Lung microvascular endothelial cell (primary cell): ENCODE data around the gene FBLIM1. TPM values are rescaled to one million over a fixed set of nuclear protein-coding genes. Genes with fewer than 3 reads are reported as not detected.

ENCODE experiments used
- DNase-seq, 2 donors: peaks; one replicate each; pipeline versions ENCODE4 v3.0.0 to v3.0.0-alpha.2; 2010; ENCODE audit warnings: low read depth in 2 of 2
- total RNA-seq: library from RNA; depleted of rRNA; stranded (reverse); fragments of >200 nt; gene quantifications from 2 replicates; pipeline ENCODE4 v1.2.1, GENCODE V29; 2014

FBLIM1 gene
- total RNA-seq, 1 donor from 2014 or later, result 128 TPM

GRCh38 chr1:15748264-15748663 lies 10.3 kb upstream of the FBLIM1 start:
- DNase-seq, result no peak

- no peak for DNase-seq
Measured at GRCh38 chr1:15748690-15749398, 9.8 kb upstream of the FBLIM1 start.

DNA sequence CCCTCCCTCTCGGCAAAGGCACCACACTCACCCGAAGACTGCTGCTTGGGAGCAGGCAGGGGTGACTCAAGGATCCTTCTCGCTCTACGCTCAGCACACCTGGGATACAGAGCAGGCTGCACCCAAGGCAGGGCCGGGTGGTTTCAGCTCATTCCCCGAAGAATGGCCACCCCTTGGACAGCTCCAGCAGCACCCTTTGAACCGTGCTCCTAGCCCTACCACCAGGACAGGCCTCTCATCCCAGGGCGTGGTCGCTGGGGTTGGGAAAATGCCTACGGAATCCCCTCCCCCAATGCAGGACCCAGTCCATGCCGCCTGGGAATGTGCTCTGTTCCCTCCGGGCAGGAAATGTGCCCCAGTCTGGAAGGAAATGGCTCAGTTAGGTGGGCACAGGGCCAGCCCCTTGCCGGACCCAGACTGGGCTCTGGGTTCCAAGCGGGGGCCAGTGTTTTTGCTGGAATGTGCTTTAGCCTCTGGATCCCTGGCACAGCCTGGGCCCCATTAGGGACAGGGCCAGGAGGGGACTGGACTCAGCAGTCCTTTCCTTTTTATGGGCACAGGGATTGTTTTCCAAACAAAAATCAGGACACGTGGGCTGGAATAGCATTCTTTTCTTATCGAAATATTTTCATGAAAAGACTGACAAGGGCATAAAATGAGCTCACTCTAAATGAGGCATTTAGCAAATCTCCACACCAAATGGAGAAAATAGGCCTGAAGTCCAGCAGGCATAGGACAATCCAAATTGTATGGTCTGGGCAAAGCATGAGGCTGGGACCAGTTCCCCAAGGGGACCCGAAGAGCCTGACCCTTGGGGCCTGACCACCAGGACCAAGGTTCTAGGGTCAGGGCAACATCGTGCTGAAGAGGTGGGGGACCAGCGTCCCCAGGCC lies 8.9 kb upstream of the FBLIM1 start:
- DNase-seq, result peak; percentile 66 to 74

- no peak for DNase-seq
Measured at GRCh38 chr1:15750924-15751323, 7.7 kb upstream of the FBLIM1 start.

DNA sequence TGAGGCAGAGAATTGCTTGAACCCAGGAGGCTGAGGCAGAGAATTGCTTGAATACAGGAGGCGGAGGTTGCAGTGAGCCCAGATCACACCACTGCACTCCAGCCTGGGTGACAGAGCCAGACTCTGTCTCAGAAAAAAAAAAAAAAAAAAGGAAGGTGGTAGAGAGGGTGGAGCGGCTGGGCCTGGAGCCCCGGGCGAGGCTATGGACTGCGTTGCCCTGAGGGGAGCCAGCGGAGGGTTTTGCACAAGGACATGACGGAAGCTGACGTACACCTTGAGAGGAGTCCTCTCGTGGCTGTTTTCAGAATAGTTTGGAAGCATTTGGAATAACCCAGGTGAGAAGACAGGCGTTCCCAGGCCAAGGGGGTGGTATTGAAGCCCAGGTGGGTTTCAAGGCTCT lies 6.9 kb upstream of the FBLIM1 start:
- DNase-seq, result no peak

- no peak for DNase-seq
Measured at GRCh38 chr1:15753776-15754175, 4.8 kb upstream of the FBLIM1 start.

DNA sequence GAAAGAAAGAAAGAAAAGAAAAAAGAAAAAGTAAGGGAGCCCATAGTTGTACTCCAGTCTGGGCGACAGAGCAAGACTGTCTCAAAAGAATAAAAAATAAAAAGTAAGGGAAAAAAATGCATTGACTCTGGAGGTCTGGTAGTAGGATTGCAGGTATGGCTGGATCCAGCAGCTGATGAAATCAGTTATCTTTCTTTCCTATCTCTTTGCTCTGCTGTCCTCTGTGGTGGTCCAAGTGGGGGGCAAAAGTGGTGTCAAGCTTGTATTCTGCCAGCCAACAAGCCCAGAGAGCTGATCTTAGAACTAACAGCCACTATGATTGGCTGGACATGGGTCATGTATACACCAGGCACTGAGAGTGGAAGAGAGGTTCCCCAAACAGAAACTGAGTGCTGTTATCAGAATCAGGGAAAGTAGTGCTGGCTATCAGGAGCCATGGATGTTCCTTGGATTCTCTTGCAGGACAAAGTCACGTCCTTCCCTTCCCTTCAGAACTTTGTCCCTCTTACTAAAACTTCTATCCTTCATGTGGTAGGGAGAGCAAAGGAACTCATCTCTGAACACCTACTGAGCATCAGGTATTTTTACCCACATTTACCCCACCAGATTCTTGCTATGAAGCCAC lies 3.5 kb upstream of the FBLIM1 start:
- DNase-seq, result no peak

GRCh38 chr1:15755646-15756040 lies 3.0 kb upstream of the FBLIM1 start:
- DNase-seq, result no peak

DNA sequence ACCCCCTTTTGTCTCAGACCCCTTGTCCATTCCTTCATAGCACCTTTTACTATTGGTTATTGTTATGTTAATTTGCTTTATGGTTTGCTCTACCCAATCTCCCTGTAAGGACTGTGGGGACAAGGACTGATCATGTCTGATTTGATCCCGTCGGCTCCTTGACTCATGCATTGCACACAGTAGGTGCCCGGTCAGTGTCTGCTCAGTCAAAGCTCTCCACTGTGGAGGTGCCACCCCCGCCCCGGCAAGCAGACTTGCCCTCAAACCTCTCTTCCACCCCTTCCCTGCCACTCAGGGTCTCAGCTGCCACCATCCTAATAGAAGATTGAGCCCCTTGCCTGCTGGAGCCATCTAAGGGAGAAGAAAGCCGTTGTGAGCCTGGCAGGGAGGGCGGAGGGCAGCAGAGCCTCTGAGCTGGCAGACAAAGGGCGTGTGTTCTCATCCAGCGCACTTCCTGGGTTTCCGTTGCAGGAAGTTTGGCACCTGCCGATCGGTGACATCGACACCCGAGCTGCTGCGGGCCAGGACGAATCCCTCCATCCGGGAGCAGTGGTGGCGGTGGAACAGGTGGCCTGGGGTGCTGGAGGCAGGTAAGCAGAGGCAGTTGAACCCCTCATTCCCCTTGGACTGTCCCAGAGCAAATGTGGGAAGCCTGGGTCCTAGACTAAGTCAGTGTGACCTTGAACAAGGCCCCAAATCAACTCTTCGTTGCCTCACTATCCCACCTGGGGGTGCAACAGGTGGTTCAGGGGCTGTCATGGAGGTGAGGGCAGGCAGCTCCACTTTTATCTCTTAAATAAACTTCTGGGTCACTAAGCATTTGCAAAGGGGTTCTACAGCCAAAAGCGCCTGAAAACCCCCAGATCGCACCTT lies 2.2 kb upstream of the FBLIM1 start:
- DNase-seq, result peak; percentile 57 to 67

DNA sequence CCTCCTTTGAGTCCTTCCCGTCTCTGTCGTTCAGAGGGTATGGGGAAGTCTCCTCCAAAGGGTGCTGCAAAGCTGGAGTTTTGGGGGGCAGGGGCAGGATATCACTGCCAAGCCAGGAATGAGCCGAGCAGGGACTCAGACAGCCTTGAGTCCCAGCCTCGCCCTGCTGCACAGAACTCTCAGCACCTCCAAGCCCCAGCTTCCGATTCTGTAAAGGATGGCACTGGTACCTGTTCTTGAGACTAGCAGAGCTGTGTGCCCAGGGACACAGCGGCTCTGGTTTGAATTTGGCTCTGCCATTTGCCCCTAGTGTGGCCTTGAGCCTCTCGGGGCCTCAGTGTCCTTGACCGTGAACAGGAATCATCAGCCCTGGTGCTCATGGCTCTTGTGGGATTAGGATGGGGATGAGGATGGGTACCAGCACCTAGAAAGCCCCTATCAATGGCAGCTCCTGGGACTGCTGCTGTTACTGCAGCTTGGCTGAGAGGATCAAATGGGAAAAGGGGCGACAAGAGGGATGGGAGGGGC lies 1.5 kb upstream of the FBLIM1 start:
- DNase-seq, result no peak

DNA sequence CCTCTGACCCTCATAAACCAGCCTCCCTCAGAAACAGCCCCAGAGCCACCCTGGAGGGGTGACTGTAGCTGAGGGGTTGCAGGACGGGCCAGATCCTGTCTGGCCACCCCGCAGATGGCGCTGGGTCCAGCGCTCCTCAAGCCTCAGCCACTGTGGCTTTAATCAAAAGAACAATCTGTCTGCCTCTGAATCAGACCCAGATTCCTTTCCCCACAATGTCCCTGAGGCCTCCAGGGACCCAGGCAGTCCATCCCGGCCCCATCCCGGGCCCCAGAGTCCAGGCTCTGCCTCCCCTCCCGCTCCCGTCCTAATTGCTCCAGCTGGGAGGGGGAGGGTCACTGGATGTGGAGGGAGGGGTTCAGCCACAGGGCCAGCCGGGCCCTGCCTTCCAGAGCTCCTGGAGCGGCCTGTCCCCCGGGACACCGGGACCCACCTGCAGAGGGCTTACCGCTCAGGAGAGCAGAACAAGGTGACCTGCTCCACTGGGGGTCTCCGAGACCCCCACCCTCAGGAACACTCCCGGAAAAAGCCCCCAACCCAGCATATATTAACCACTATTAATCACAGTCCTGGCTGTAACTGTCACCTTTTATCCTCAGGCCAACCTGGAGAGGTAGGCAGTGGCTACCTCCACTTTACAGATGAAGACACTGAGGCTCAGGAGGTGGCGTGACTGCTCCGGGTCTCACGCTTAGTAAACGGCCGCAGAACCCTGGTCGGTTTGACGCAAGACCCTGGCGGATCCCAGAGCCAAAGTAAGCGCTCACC lies 836 bp upstream of the FBLIM1 start:
- peak; percentile 26 to 50 for DNase-seq

DNA sequence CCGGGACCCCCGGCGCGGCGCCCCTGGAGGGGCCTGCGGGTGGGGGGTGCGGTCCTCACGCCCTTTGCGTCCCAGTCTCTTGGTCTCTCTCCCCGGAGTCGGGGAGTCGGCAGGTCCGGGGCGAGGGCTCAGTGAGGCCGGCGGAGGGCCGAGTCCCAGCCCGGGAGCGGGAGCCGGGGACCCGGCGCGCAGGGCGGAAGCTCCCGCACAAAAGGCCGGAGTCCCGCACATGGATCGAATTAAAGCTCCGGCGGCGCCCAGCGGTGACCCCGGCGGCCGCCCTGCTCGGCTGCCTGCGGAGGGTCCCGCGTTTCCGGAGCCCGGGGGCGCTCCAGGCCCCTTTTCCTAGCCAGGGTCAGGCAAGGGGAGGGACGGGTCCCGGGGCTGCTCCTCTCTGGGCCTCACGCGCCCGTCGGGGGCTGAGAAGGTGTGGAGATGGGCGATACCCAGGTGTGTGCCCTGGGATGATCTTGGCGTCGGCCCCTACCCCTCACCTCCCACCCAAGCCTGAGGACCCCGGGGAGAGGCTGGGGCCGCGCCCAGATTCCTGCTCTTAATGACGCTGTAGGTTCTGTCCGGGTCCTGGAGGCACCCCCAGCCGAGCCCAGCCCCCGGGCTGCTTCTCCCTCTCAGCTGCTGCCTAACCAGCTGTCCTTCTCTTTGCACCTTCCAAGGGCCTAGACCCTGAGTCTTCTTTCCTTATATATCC lies 512 bp downstream of the FBLIM1 start:
- no peak for DNase-seq

DNA sequence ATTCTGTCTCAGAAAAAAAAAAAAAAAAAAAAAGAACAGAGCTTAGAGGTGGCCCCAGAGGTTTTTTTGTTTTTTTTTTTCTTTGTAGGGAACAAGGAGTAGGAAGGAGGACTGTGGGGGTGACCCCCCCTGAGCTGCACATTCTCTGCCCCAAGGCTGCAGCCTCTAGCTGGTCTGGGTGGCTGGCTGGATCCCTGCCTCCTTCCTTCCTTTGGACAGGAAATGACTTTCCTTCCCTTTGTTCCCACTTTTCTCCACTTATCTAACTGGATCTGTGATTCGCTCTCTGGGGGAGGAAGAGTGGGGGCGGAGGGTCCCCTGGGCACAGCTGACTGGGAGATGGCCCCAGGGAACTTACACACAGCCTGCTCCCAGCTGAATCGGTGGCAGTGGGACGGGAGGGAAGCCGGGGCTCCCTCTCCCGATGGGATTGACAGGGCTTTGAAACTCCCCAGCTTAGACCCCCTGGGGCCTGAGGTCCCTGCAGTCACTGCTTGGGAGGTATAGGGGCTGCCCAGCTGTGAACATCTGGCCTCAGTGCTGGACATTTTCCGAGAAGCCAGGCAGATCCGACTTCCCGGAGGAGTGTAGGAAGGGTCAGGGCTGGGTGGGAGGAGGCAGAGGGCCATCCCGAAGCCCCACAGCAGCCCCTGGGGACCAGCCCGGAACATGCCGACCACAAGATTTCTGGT lies 2.1 kb downstream of the FBLIM1 start:
- DNase-seq, result peak; percentile 48 to 73

GRCh38 chr1:15761366-15762128 lies 3.0 kb downstream of the FBLIM1 start:
- DNase-seq, result no peak

- no peak for DNase-seq
Measured at GRCh38 chr1:15762546-15762945, 4.0 kb downstream of the FBLIM1 start.

DNA sequence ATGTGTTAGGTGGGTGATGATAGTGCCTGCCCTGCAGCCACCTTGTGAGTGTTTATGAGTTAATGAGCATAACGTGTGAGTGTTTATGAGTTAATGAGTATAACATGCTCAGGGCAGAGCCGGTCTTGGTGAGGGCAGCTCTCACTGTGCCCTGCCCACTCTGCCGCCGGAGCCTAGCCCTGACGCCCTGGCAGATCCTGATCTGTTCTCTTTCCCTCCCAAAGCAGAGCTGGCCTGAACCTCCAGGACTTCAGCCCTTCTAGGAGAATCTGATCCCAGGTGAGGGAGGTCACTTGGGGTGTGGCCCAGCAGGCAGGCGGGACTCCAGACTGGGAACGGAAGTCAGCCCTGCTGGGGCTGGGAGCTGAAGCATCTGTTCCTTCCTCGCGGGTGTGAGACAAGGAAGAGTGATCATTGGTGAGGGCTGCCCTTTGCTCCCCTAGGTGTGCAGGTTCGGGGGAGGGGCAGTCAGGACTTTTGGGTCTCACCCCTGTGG lies 5.7 kb downstream of the FBLIM1 start:
- no peak for DNase-seq

- no peak for DNase-seq
Measured at GRCh38 chr1:15764890-15765289, 6.3 kb downstream of the FBLIM1 start.
